OCI-LY1 (cell line): ENCODE data around the gene DENND1A.

Experiments used
- CTCF ChIP-seq: fragments of 200-600 bp; sonication (generic), shearing (Covaris generic); IDR thresholded peaks from 2 replicates; pipeline ENCODE4 v1.5.1; 2017; ENCODE audit warnings: mild to moderate bottlenecking, antibody characterized with exemption, low read length, moderate library complexity, mixed read lengths
- EZH2 ChIP-seq: fragments of 200-600 bp; sonication (generic), shearing (Covaris generic); IDR thresholded peaks from 2 replicates; pipeline ENCODE4 v1.8.0; 2017; ENCODE audit warnings: borderline replicate concordance, mixed run types, mild to moderate bottlenecking, antibody characterized with exemption, low read length, moderate library complexity, mixed read lengths

DNA sequence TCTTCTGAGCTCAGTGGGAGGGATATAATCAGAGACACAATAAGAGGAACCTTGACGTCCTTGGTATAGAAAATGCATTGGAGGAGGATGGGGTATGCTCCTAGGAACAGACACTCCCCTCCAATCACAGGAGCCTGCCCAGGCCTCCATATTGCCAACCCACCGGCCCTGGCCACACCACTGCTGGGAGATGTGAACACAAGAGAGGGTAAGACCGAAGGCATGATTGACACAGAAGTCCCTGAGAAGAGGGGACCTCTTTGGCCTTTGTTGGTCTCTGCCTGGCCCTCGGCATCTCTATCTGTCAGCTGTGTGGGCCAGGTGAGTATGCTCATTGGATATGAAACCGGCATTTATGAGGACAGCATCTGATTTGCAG, 511.9 kb downstream of the DENND1A start:
- no peak for TF ChIP-seq EZH2
- no peak for TF ChIP-seq CTCF
